IPS-18c (cell line): Measurements from ENCODE around the gene CELSR1.

Experiments used
- H3K4me3 ChIP-seq: 2 replicates; pipeline ENCODE4 v1.7.0; 2013; ENCODE audit warnings: low read depth, mild to moderate bottlenecking, low read length, moderate library complexity; ENCODE audit not compliant: insufficient read depth
- H3K9me3 ChIP-seq: one replicate; pipeline ENCODE4 v1.6.1; 2013; ENCODE audit warnings: mild to moderate bottlenecking, low read length, moderate library complexity; ENCODE audit not compliant: control insufficient read depth, insufficient read depth

CELSR1 gene

DNA sequence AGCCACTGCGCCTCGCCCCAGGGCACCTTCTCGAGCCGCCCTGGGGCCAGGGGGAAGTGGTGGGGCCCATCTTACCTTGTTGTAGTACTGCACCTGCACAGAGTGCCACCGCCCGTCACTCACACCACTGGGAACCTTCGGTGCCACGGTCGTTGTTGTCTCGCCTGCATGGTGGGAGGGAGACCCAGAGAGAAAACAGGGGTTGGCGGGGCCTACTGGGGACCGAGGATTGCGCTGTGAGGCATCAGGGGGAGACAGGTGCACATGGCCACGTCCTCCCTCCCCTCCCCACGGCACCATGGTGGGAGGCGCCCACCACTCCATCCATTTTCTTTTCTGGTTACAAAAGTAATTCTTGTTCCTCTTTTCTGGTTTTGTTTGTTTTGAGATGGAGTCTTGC, 104.1 kb downstream of the CELSR1 start:
- no peak overlapping the region for H3K4me3 ChIP-seq

DNA sequence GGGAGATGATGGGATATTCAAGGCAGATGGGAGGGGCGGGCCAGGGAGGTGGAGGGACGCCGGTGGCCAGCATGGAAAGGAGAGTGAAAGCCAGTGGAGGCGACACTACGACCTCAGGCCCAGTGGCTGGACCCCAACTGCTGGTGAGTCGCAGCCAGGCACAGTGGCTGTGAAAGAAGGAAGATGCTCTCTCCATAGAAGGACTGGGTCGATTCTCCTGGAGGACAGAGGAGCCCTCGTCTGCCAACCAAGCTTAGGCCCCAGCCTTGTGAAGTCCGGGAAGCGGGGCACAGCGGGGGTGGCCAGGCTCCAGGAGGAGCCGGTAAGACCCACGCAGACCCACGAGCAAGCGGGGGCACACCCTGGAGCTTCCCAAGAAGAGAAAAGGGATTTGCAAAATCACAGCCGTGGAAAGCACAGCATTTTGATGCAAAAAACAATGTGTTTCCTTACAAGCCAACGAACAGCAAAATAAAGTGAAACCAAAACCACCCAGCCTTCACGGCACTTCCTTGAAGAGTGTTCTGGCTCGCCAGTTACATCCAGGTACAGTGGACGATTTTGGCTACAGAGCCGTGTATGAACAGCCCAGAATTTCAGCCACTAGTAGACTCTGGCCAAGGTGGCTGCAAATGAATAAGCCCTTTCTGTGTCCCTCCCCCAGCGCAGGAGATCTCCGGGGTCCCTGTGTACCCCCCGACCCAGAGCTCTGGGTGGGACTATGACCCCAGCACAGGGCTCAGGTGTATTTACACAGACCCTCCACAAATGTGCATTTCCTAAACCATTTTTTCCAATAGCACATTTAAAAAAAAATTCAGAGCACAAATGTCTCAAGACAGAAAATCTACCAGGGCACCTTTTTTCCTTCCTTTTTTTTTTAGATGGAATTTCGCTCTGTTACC, 105.0 kb downstream of the CELSR1 start:
- no peak overlapping the region for H3K4me3 ChIP-seq
- no peaks in the 10 kb centered on the region for H3K9me3 ChIP-seq

More for the DNA sequence above, 104.1 kb downstream of the CELSR1 start:
- H3K9me3 ChIP-seq, result no peaks in the 10 kb centered on the region

DNA sequence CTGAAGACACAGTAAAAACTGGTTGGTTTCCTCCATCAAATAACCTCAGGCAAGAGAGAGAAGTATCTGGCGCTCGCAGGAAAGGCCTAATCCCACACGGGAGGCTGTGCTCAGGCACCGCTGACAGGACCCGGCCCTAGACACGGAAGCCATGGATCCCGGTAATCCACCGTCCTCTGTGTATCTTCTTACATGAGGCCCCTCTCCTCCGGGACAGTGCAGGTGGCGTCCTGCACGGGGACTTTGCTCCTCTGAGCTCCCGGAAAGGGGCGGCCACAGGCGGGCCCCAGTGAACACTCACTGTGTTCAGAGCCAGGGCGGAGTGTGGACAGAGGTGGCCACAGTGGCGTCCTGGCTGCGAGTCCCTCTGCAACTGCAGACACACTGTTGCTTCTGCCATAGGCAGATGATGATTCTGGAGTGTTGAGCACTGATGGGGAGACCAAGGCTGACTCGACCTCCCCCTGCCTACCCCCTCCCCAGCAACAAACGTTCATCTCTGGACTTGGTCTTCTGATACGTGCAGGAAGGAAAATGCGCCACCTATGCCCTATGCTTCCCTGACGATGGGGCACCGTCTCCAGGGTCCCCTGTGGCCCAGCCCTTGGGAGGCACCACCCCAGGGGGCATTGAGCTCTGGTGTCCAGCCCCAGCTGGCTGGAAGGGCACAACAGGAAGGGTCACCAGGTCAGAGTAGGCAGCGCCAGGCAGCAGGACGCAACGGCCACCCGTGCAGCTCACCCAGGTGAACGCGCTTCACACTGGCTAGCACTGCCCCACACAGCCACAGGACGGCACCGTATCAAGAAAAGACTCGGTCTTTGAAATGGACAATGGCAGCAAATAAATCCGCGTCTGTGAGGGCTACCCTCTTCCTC, 106.2 kb downstream of the CELSR1 start:
- H3K9me3 ChIP-seq, result no peaks in the 10 kb centered on the region

DNA sequence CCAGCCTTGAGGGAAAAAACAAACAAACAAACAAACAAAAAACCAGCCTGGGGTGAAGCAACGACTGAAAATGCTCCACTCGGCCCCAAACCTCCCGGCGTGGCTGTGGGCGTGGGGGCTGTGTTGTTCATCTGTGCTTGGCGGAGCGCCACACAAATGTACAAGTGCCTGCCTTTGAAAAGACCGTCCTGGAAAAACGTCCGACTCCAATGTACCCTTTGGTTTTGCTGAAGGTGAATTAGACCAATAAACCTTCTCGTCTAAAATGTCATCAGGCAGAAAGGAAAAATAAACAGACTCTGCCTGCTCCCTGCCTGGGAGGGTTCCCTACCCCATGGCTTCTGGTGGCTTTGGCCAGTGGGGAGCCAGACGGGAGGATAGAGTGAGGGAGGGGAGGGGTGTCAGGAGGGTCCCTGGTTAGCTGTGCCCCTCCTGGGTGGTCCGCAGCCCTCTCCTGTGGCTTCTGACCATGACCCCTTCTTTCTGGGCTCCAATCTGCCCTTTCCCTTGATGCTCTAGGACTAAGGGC, 108.0 kb downstream of the CELSR1 start:
- H3K9me3 ChIP-seq, result no peaks in the 10 kb centered on the region
- no peak overlapping the region for H3K4me3 ChIP-seq

More for the DNA sequence above, 106.2 kb downstream of the CELSR1 start:
- no peak overlapping the region for H3K4me3 ChIP-seq

DNA sequence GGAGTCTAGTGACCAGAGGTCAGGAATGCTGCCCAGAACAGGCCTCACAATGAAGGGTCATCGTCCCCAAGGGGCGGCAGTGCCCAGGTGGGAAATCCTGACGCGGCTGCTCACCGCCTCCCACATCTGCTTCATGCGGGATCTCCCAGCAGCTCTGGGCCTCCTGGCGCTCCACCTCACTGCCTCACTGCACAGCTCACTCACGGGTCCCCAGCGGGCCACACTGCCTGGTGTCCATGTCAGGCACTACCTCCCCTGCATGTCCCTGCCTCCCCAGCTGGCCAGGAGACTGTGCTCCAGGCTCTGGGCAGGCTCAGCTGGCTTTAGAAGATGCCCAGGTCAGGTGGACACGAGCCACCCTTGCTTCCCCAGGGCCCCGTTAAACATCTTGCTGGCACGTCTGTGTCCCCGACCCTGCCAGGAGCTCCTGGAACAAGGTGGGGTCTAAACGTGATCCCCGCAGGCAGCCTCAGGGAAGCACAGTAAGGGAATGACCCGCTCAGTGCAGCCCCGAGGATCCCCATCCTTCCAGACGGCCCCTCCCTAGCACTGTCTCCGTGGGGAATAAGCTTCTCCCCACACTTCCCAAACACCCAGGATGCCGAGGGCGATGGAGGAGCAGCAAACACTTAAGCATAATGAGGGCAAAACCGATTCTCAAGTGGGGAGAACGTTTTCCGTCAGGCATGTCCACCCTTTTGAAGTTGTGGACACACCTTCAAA, 108.7 kb downstream of the CELSR1 start:
- Histone ChIP-seq H3K9me3 (no peaks in the 10 kb centered on the region), H3K4me3 (no peak overlapping the region)

DNA sequence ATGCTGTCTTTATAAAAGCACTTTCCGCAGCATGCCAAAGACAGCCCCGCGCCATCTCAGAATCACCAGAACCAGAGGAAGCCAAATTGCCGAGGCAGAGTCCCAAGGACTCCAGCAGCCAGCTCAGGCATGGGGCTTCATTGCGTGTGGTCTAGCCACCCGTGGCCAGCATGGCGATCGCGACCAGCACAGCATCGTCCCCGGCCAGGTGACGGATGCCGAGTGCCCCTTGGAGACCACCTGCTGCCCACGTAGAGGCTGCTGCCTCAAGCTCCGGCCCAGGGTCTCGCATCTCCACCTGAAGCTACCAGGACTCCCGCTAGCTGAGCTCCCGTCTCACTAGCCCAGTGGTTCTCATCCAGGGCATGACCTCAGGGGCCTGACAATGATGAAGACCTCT, 109.2 kb downstream of the CELSR1 start:
- Histone ChIP-seq H3K4me3 (no peak overlapping the region), H3K9me3 (no peaks in the 10 kb centered on the region)

DNA sequence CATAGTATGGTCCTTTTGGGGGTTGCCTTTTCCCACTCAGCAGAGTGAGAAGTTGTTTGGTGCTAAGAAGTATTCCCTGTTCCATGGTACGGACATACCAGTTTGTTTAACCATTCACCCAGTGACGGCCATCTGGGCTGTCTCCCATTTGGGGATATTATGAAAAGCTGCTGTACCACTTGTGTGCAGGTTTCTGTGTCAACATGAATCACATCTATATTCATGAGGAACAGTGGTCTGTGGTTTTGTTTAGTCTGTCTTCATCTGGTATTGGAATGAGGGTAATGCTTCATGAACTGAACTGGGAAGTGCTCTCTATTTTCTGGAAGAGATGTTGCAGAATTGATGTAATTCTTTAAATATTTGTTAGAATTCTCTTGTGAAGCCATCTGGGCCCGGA, 112.4 kb downstream of the CELSR1 start:
- Histone ChIP-seq H3K4me3 (no peak overlapping the region), H3K9me3 (no peaks in the 10 kb centered on the region)

DNA sequence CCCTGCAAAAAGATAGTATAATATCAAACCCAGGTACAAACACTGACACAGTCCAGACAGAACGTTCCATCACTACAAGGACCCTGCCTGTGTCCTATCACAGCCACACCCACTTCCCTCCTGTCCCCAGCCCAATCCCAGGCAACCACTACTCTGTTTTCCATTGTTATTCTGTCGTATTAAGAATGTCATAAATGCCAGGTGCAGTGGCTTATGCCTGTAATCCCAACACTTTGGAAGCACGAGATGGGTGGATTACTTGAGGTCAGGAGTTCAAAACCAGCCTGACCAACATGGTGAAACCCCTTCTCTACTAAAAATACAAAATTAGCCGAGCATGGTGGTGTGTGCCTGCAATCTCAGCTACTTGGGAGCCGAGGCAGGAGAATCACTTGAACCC, 112.9 kb downstream of the CELSR1 start:
- Histone ChIP-seq H3K4me3 (no peak overlapping the region), H3K9me3 (no peaks in the 10 kb centered on the region)

DNA sequence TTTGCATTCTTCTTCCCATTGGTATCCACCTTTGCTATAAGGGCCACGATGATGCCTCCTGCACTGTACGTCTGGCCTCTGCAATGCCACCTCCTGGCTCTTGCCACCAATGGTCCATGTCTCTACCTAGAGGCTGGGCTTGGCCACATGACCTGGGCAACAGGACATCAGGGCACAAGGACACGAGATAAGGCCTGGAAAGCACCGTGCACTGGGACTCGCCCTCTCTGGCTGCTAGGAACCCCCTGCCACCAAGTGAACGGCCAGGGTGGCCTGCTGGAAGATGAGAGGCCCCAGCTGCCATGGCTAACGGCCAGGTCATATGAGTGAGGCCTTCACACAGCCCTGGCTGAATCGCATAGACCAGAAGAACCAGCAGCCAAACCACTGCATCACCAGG, 114.5 kb downstream of the CELSR1 start:
- Histone ChIP-seq H3K9me3 (no peaks in the 10 kb centered on the region), H3K4me3 (no peak overlapping the region)

DNA sequence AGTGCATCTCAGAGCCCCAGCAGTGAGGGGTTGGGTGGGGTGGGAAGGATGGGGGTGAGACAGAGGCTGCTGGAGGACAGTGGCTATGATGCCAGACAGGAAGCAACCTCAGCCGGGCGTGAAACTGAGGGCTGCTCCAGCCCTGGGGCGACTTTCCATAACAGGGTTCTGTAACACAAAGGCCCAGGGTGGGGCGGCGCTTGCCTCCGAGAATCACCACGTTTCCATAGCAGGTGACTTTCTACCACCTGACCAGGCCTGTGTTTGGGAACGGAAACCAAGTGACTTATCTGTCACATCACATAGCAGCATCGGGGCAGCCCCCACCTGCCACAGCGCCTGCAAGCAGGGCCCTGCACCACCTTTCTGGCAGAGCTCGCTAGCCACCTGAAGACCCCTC, 116.2 kb downstream of the CELSR1 start:
- Histone ChIP-seq H3K4me3 (no peak overlapping the region), H3K9me3 (no peaks in the 10 kb centered on the region)

DNA sequence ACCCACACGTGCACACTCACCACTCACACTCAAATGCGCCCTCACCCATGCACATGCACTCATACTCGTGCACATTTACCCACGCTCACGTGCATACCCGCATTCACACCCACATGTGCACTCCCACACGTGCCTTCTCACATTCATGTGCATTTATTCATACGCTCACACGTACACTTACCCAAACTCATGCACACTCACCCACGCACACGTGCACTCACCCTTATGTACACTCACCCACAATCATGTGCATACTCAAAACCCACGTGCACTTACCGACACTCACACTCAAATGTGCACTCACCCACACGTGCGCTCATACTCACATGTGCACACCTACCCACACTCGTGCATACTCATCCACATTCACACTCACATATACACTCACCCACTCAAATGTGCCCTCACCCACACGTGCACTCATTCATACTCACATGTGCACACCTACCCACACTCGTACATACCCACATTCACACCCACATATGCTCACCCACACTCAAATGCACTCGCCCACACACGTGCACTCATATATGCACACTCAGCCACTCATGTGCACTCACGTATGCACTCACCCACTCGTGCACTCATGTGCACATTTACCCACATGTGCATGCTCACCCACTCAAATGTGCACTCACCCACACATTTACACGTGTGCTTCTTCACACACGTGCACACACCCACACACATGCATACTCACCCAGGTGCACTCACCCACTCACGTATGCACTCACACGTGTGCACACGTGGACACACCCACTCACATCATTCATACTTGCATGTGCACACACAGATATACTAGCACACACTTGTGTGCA, 117.5 kb downstream of the CELSR1 start:
- Histone ChIP-seq H3K9me3 (no peaks in the 10 kb centered on the region), H3K4me3 (no peak overlapping the region)

DNA sequence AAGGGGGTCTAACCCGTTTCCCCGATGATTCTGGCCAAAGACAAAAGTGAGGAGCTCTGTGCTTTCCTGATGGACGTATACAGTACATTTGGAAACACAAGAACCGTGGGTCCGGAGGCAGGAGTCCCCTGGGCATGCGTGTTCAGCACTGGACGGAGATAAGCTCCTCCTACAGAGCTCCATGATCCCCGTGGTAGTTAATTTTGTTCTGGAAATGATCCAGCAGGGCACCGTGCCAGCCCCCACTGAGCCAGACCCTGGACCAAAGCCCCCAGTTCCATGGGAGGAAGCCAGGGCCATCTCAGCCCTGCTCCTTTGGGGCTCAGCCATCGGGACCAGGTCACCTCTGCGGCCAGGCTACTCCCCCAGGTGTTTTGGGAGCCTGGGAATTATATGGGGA, 118.6 kb downstream of the CELSR1 start:
- no peak overlapping the region for H3K4me3 ChIP-seq
- no peaks in the 10 kb centered on the region for H3K9me3 ChIP-seq

DNA sequence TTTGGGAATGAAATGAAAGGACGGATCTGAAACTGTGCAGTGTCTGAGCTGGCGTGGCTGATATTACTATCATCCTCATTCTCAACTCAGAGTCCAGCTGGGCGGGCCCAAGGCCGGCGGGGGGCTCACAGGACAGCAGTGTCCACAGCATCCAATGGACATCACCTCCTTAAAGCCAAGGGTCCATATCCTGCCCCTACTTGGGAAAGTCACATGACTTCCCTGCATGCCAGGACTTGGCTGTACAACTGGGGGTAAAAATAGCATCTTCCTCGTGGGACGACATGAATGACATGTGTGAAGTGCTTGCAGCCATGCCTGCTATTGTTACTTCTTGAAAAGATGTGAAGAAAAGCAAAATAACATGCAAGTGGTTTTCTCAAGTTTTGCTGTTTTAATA, 119.7 kb downstream of the CELSR1 start:
- Histone ChIP-seq H3K4me3 (no peak overlapping the region), H3K9me3 (no peaks in the 10 kb centered on the region)

DNA sequence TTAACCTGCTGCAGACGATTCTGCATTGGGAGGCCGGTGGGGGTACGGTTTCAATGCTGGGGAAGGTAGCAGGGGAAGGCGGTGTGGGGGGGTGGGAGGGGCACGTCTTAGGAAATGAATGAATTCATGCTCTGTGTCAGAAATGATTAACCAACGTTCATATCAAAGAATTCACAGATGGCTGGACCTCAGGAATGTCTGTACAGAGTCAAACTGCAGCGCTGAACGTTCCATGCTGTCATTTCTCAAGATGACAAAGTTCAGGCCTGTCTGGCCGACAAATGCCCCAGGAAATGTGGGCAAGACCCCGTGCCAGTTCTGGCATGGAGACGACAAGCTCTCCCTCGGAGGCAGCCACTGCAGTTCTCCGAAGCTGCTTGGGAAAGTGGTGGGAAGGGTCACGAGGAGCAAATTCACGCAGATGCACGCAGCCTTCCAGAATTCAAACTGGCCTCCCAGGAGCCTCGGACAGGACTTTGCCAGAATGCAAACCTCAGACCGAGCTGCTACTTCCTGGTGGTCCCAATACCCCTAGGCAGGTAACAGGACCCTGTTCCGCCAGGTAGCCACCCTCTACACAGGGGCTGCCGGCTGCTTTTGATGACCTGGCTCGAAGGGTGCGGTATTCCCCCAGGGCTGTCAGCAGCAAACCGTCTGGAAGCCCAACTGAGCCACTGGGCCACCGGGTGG, 120.4 kb downstream of the CELSR1 start:
- Histone ChIP-seq H3K9me3 (no peaks in the 10 kb centered on the region), H3K4me3 (no peak overlapping the region)

DNA sequence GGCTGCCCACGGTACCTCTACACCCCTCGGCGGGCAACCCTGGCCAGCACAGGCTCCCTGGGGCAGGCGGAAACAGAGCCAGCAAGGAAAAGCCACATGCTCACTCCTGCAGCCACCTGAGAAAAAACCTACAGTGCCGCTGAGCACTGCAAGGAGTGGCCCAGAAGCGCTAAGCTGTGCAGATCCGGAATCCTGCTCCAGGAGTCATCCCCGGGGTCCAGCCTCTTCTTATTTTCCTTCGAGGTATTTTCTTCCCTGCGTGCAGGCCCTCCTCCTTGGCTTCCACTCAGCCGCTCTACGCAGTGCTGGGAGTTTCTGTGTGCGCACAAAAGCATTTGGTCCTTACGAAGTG, 120.9 kb downstream of the CELSR1 start:
- H3K4me3 ChIP-seq, result no peak overlapping the region
- H3K9me3 ChIP-seq, result no peaks in the 10 kb centered on the region
